Upper lobe of left lung (tissue), 4 donors: Measurements from ENCODE around the gene TNS1.

Source experiments
- EP300 ChIP-seq, 4 donors: sonication (generic); formaldehyde crosslinking; IDR thresholded peaks; one replicate each; pipeline ENCODE4 v1.5.1; 2017; ENCODE audit warnings: antibody characterized with exemption in 4 of 4, control low read depth in 2 of 4
- POLR2A ChIP-seq, 4 donors: fragments of 450-650 bp; IDR thresholded peaks; one replicate each; pipeline ENCODE4 v1.5.1; 2016 to 2017; ENCODE audit warnings: antibody characterized with exemption in 4 of 4, mild to moderate bottlenecking in 2 of 4
- POLR2AphosphoS5 ChIP-seq, 2 donors: sonication (generic); formaldehyde crosslinking; IDR thresholded peaks; one replicate each; pipeline ENCODE4 v1.5.1; 2017; ENCODE audit warnings: antibody characterized with exemption in 2 of 2
- TF ChIP-seq, protein P1 (sequence below), 6 experiments: fragments of 450-650 bp in 4 of 6; fragments of 200-600 bp in 2 of 6; sonication (generic) in 2 of 6; IDR thresholded peaks; one replicate each; pipeline ENCODE4 v1.5.1; 2016 to 2019; ENCODE audit warnings: antibody characterized with exemption in 6 of 6

DNA sequence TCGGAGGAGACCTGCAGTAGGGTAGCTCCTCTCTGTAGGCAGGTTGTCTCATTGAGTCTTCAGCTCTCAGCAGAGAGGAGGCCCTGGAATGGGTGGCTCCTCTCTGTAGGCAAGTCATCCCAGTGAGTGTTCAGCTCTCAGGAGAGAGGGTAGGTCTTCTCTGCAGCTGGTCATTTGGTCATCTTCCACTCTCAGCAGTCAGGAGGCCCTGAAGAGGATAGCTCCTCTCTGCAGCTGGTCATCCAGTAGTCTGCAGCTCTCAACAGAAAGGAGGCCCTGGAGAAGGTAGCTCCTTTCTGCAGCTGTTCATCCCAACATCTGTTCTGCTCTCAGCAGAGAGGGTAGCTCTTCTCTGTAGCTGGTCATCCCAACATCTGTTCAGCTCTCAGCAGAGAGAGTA is 40.3 kb upstream of the TNS1 start:
- TF ChIP-seq, protein P1, sequence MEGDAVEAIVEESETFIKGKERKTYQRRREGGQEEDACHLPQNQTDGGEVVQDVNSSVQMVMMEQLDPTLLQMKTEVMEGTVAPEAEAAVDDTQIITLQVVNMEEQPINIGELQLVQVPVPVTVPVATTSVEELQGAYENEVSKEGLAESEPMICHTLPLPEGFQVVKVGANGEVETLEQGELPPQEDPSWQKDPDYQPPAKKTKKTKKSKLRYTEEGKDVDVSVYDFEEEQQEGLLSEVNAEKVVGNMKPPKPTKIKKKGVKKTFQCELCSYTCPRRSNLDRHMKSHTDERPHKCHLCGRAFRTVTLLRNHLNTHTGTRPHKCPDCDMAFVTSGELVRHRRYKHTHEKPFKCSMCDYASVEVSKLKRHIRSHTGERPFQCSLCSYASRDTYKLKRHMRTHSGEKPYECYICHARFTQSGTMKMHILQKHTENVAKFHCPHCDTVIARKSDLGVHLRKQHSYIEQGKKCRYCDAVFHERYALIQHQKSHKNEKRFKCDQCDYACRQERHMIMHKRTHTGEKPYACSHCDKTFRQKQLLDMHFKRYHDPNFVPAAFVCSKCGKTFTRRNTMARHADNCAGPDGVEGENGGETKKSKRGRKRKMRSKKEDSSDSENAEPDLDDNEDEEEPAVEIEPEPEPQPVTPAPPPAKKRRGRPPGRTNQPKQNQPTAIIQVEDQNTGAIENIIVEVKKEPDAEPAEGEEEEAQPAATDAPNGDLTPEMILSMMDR (IDR thresholded peaks at IDR 0.05), result no peak
- TF ChIP-seq POLR2AphosphoS5 (IDR thresholded peaks at IDR 0.05) (no peak), POLR2A (IDR thresholded peaks at IDR 0.05) (no peak), EP300 (IDR thresholded peaks at IDR 0.05) (no peak)
